NCI-H2196 treated with DMSO at 0.1 percent for 48 hours (cell line): ENCODE results near the gene ARHGAP42.
"Not testable (repeated sequence)": the region's sequence is repeated elsewhere in the genome, so short reads cannot be mapped to it uniquely, and the experiment has no call there.

ENCODE experiments used
- DNase-seq: peaks from one replicate; lab custom pipeline; 2025; ENCODE audit not compliant: unreplicated experiment; lab: John Stamatoyannopoulos, UW

Gene ARHGAP42, protein sequence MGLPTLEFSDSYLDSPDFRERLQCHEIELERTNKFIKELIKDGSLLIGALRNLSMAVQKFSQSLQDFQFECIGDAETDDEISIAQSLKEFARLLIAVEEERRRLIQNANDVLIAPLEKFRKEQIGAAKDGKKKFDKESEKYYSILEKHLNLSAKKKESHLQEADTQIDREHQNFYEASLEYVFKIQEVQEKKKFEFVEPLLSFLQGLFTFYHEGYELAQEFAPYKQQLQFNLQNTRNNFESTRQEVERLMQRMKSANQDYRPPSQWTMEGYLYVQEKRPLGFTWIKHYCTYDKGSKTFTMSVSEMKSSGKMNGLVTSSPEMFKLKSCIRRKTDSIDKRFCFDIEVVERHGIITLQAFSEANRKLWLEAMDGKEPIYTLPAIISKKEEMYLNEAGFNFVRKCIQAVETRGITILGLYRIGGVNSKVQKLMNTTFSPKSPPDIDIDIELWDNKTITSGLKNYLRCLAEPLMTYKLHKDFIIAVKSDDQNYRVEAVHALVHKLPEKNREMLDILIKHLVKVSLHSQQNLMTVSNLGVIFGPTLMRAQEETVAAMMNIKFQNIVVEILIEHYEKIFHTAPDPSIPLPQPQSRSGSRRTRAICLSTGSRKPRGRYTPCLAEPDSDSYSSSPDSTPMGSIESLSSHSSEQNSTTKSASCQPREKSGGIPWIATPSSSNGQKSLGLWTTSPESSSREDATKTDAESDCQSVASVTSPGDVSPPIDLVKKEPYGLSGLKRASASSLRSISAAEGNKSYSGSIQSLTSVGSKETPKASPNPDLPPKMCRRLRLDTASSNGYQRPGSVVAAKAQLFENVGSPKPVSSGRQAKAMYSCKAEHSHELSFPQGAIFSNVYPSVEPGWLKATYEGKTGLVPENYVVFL

GRCh38 chr11:100687054-100687629 is at the start of gene ARHGAP42:
Gene ARHGAP42, plus strand, starts transcription at chr11:100687288. Its CDS starts 391 bp downstream, at chr11:100687679.
- DNase-seq: no peak

DNA sequence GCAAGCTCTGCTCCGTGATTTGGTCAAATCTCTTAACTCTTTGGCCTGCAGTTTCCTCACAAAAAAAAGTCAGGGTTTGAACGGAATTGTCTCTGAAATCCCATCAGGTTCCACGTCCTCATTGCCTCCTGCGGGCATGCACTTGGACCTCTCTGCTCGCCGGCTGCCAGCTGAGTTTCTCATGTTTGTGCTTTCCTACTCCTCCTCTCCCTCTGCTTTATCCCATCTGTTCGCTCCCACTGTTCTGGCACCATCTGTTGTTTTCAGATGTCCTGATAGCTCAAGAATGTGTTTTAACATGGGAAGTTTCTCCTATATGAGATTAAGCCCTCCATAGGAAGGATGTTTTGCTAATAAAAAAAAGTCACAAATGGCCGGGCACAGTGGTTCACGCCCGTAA is 49.4 kb upstream of the ARHGAP42 start:
- DNase-seq: no peak

- DNase-seq: no peak
Observed at GRCh38 chr11:100638648-100639047, 48.4 kb upstream of the ARHGAP42 start.

- no peak for DNase-seq
Observed at GRCh38 chr11:100639140-100639539, 47.9 kb upstream of the ARHGAP42 start.

GRCh38 chr11:100640071-100640470 is 47.0 kb upstream of the ARHGAP42 start:
- DNase-seq: no peak

GRCh38 chr11:100640646-100641045 is 46.4 kb upstream of the ARHGAP42 start:
- no peak for DNase-seq

DNA sequence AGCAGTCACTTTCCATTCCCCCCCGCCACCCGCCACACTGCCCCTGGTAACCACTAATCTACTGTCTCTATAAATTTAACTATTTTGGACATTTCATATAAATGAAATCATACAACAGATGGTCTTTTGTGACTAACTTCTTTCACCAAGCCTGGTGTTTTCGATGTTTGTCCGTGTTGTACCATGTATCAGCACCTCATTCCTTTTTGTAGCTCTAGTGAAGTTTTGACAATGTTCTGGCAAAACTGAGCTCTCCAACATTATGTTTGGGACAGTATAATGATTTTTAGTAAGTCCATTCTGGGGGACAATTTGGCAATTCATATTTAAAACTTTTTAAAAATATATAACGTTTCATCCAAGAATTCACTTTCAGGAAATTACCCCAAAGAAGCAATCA is 45.6 kb upstream of the ARHGAP42 start:
- DNase-seq: no peak

GRCh38 chr11:100646545-100646944 is 40.5 kb upstream of the ARHGAP42 start:
- no peak for DNase-seq

DNA sequence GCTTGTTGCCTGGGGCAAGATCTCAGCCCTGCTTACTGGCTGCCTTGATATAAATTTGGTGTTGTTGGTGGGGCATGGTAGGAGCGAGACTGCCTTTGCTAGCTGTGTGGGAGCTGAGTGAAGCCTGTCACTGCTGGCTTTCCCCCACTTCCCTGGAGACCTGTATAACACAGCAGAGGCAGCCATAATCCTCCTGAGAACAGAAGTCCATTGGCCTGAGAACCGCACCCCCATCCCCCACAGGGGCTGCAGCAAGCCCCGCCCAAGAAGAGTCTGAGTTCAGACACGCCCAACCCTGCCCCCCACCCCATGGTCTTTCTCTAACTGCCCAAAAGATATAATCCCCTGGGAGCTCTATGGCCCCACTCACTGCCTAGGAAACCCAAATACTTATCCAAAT is 39.2 kb upstream of the ARHGAP42 start:
- no peak for DNase-seq

- no peak for DNase-seq
Observed at GRCh38 chr11:100663583-100663982, 23.5 kb upstream of the ARHGAP42 start.

GRCh38 chr11:100663996-100664395 is 23.1 kb upstream of the ARHGAP42 start:
- no peak for DNase-seq

GRCh38 chr11:100666816-100667215 is 20.3 kb upstream of the ARHGAP42 start:
- not testable (repeated sequence) for DNase-seq

GRCh38 chr11:100667449-100667848 is 19.6 kb upstream of the ARHGAP42 start:
- DNase-seq: no peak

DNA sequence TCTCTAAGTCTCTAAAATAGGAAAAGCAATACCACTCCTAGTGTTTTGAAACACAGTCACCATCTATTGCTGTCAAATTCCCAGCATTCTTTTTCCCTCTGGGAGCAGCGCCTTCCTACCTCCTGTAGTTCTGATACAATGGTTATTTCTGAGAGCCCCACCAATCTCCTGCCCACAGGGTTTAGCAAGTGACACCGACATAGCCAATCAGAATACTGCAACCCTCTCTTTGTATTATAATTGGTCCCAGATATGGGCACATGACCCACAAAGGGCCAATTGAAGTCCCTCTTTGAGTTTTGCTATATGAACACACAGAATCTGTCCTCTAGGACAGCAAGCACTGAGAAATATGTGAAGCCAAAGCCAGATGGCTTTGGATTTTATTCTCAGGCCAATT is 16.9 kb upstream of the ARHGAP42 start:
- no peak for DNase-seq

- no peak for DNase-seq
Observed at GRCh38 chr11:100671471-100671870, 15.6 kb upstream of the ARHGAP42 start.

DNA sequence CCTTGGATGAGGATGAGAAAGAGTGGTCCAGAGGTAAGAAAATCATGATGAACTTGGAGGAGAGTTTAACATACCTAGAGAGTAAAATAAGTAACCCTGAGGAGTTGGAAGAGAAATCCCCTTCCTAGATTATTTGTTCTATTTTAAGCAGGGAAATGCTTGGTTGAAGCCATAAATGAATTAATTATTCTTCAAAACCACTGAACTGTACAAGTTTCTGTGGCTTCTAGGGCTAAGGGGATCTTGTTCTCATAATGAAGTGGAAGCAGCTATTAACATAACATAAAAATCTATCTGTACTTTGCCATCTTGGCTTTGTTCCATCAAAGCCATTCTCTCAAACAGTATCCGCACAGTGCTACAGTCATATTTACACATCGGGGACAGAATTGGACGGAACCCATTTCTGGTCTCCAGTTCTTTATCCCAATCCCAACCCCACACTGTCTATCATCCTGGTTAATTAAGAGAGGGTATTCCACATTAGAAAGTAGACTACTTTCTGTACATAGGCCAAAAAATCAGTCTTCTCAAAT is 14.5 kb upstream of the ARHGAP42 start:
- DNase-seq: no peak

DNA sequence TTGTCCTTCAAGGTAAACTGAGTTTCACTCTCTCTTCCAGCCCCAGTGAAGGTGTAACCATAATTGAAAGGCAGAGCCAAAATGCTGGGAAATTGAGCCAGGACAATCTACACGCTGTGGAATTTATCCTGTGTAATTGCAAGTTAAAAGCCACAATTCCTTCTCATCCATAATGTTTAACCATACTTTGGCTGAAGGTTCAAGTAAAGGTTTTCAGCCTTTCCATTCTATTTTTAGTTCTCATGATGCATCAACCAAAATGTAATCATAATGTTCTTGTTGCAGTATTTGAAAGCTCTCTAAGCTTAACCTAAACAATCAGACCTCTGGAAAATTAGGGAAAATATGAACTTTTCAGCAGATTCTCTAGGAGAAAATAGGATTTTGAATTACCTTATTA is 14.0 kb upstream of the ARHGAP42 start:
- DNase-seq: no peak

DNA sequence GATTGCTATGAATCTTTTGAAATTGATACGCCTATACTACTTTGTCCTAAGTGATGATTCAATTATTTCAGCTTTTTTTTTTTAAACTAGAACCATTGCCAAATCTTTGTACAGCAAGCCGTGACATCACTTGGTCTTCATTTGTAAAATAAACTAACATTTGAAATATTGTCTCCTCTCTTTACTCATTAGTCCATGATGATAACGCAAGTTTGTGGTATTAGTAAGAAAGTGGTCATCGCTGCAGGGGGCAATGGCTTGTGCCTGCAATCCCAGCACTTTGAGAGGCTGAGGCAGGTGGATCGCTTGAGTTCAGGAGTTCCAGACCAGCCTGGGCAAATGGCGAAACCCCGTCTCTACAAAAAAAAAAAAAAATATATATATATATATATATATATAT is 12.9 kb upstream of the ARHGAP42 start:
- no peak for DNase-seq

DNA sequence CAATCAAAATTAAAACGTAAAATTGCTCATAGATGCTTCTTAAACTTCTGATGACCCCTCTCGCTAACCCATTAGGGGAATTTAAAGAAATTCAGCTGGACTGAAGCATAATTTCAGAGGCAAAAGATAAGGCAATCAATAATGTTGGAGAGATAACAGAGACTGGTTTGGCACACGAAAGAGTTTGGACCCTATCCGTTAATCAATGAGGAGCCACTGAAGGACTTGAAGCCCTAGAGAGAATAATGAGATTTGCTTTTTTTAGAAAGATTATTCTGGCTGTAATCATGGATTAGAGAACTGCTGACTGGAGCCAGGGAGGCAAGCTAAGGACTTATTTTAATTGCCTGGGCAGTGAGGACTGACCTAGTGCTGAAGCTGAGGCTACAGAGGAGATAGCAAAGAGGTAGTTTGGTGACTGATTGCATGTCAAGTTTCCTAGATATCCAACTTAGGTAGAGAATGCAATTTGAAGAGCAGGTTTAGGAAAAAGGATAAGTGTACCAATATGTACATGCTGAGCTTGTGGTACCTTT is 11.9 kb upstream of the ARHGAP42 start:
- DNase-seq: no peak

DNA sequence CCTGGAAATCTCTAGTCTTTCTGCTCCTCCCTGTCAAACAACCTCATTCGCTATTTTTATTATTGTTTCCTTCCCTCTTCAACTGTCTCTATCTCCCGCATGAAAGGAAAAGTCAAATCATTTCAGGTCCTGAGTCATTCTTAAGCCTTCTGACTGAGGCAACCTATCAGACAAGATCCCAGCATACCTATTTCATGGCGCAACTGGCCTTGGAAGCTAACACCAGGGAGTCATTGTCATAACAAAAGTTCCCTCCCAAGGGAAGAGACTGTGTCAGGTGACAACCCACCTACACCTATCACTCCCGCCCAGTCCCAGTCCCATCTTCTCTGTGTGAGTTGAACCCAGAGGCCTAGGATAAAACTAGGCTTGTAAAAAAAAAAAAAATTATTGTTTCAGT is 10.2 kb upstream of the ARHGAP42 start:
- no peak for DNase-seq

DNA sequence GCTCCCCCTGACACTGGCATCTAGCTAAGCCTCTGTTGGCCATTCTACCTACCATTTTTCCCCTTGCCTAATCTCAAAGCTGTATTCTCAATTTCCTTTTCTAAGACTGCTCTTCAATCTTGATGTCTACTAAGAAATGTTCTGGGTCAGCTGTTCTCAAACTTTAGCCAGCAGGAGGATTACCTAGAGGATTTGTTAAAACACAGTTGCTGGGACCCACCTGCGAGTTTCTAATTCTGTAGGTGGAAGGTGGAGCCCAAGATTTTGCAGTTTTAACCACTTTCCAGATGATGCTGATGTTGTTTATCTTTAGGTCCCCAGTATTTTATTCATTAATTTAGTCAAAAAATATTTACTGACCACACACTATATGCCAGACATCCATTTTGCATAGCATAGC is 9.3 kb upstream of the ARHGAP42 start:
- no peak for DNase-seq
